ENCODE measurements around the gene RPS15. TPM values are rescaled to one million over a fixed set of nuclear protein-coding genes. Genes with fewer than 3 reads are reported as not detected.

RPS15 gene
- total and polyA plus RNA-seq, 2 of the 13 experiments (the other 11 are each of a cell fraction or from before 2014, with no cell fraction given) = 695 to 1,411 TPM

DNA sequence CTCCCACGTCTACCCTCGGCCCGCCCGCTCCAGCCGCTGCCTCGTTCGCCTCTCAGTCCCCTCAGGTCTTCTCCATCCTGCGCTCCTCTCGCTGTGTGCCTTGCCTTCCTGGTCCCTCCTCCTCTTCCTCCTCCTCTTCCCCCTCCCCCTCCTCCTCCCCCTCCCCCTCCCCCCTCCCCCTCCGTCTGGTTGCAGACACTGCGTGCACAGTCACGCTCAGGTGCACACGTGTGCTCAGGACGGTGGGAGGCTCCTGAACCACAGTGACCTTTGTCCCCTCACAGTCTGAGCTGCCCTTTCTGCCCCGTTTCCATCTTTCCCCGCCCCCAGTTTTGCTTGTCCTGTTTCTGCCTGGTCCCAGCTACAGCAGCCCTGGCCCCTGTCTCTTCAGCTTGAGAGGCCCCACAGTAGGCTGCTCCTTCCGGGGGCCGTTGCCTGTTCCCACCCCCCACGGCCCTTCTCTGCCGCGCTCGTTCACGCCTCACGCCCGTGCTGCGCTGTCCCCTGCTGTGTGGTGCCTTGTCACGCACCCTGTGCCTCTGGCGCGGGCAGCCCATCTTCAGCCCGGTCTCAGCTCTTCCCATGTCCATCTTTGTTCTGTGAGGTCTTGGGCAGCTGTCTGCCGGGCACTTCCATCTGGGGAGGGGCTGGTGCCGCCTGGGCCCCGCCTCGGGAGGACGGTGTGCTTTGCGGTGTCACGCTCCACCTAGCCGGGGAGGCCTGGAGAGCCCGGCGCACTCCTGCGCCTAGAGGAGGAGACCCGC is 13.8 kb upstream of the RPS15 start (continued):
- TF ChIP-seq KAT8 (CRISPR knock-in tag; IDR thresholded peaks at IDR 0.05) (no peak), ZIK1 (CRISPR knock-in tag; IDR thresholded peaks at IDR 0.05; ENCODE audit: borderline replicate concordance, low read depth) (no peak), ZNF30 (CRISPR knock-in tag; IDR thresholded peaks at IDR 0.05) (no peak), ETV6 (CRISPR knock-in tag; conservative IDR thresholded peaks at IDR 0.05) (no peak), ZNF44 (CRISPR knock-in tag; IDR thresholded peaks at IDR 0.05) (0 out of 2 replicates have a peak, but pooled peaks have one; percentile 54), TGIF2 (CRISPR knock-in tag; IDR thresholded peaks at IDR 0.05) (no peak; the same call in 1 of the 2 replicates), ZNF24 (IDR thresholded peaks at IDR 0.05) (no peak), SOX13 (IDR thresholded peaks at IDR 0.05) (no peak), SOX13 (CRISPR knock-in tag; conservative IDR thresholded peaks at IDR 0.05 in 1 of 2, IDR thresholded peaks at IDR 0.05 in 1 of 2) (peak in 1 of 2 experiments; percentile 43; a peak in 1 of 4 replicates), ZNF652 (CRISPR knock-in tag; IDR thresholded peaks at IDR 0.05; ENCODE audit: borderline replicate concordance, low read depth) (no peak), ZNF629 (CRISPR knock-in tag; conservative IDR thresholded peaks at IDR 0.05) (no peak), ZNF350 (CRISPR knock-in tag; IDR thresholded peaks at IDR 0.05; ENCODE audit: borderline replicate concordance, low read depth) (no peak), RFX3 (CRISPR knock-in tag; IDR thresholded peaks at IDR 0.05) (no peak), ZNF432 (CRISPR knock-in tag; IDR thresholded peaks at IDR 0.05; ENCODE audit: borderline replicate concordance) (no peak), NFIC (IDR thresholded peaks at IDR 0.05; ENCODE audit: low read length) (no peak), XBP1 (CRISPR knock-in tag; IDR thresholded peaks at IDR 0.05) (no peak), HCFC1 (IDR thresholded peaks at IDR 0.05; ENCODE audit: low read depth, low read length) (no peak), ZNF263 (CRISPR knock-in tag; IDR thresholded peaks at IDR 0.05) (peak; percentile 89), CBX5 (CRISPR knock-in tag; IDR thresholded peaks at IDR 0.05; ENCODE audit: borderline replicate concordance) (no peak; the same call in 1 of the 2 replicates), ZMYM3 (CRISPR knock-in tag; IDR thresholded peaks at IDR 0.05) (no peak)
- TF ChIP-seq, protein P1, sequence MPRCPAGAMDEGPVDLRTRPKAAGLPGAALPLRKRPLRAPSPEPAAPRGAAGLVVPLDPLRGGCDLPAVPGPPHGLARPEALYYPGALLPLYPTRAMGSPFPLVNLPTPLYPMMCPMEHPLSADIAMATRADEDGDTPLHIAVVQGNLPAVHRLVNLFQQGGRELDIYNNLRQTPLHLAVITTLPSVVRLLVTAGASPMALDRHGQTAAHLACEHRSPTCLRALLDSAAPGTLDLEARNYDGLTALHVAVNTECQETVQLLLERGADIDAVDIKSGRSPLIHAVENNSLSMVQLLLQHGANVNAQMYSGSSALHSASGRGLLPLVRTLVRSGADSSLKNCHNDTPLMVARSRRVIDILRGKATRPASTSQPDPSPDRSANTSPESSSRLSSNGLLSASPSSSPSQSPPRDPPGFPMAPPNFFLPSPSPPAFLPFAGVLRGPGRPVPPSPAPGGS (CRISPR knock-in tag; IDR thresholded peaks at IDR 0.05) = no peak; the same call in 1 of the 2 replicates
- TF ChIP-seq, protein P2, sequence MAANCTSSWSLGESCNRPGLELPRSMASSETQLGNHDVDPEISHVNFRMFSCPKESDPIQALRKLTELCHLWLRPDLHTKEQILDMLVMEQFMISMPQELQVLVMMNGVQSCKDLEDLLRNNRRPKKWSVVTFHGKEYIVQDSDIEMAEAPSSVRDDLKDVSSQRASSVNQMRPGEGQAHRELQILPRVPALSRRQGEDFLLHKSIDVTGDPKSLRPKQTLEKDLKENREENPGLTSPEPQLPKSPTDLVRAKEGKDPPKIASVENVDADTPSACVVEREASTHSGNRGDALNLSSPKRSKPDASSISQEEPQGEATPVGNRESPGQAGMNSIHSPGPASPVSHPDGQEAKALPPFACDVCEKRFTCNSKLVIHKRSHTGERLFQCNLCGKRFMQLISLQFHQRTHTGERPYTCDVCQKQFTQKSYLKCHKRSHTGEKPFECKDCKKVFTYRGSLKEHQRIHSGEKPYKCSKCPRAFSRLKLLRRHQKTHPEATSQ (CRISPR knock-in tag; IDR thresholded peaks at IDR 0.05; ENCODE audit: borderline replicate concordance) = no peak
- TF ChIP-seq, protein P3, sequence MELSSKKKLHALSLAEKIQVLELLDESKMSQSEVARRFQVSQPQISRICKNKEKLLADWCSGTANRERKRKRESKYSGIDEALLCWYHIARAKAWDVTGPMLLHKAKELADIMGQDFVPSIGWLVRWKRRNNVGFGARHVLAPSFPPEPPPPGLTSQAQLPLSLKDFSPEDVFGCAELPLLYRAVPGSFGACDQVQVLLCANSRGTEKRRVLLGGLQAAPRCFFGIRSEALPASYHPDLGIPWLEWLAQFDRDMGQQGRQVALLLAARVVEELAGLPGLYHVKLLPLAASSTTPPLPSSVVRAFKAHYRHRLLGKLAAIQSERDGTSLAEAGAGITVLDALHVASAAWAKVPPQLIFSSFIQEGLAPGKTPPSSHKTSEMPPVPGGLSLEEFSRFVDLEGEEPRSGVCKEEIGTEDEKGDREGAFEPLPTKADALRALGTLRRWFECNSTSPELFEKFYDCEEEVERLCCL (CRISPR knock-in tag; IDR thresholded peaks at IDR 0.05; ENCODE audit: borderline replicate concordance) = no peak
